HepG2 (cell line): ENCODE results near the gene PIP4K2B. TPM values are rescaled to one million over a fixed set of nuclear protein-coding genes. Genes with fewer than 3 reads are reported as not detected.
A peak's percentile ranks its signal among the peaks of the same experiment; 100 is the strongest.

Source experiments
- ARID4A ChIP-seq: sonication (generic); formaldehyde crosslinking; IDR thresholded peaks from 2 replicates; pipeline ENCODE4 v1.5.0; 2020; ENCODE audit warnings: mild to moderate bottlenecking, missing genetic modification reagents, borderline replicate concordance
- CENPX ChIP-seq: sonication (generic); formaldehyde crosslinking; IDR thresholded peaks from 2 replicates; pipeline ENCODE4 v1.9.0; 2021; ENCODE audit warnings: mild to moderate bottlenecking, missing genetic modification reagents, moderate library complexity
- HOMEZ ChIP-seq: IDR thresholded peaks from 2 replicates; pipeline ENCODE4 v1.6.1; 2016; ENCODE audit warnings: low read depth
- HOXA3 ChIP-seq: sonication (generic); formaldehyde crosslinking; IDR thresholded peaks from 2 replicates; pipeline ENCODE4 v1.5.0; 2020; ENCODE audit warnings: missing genetic modification reagents
- IKZF1 ChIP-seq: fragments of 450-650 bp; IDR thresholded peaks from 2 replicates; pipeline ENCODE4 v1.7.1; 2016
- KLF16 ChIP-seq, 2 experiments: sonication (generic) in 1 of 2; formaldehyde crosslinking in 1 of 2; IDR thresholded peaks; 2 replicates each; pipeline versions ENCODE4 v1.6.1 to v1.8.0; 2016 to 2023; ENCODE audit warnings: missing genetic modification reagents in 2 of 2, missing compliant biosample characterization in 1 of 2
- MED13 ChIP-seq: sonication (generic); formaldehyde crosslinking; IDR thresholded peaks from 2 replicates; pipeline ENCODE4 v1.5.0; 2020; ENCODE audit warnings: missing genetic modification reagents
- MTA1 ChIP-seq: sonication (generic); formaldehyde crosslinking; IDR thresholded peaks from 2 replicates; pipeline ENCODE4 v1.4.0; 2020; ENCODE audit warnings: missing genetic modification reagents, mild to moderate bottlenecking, borderline replicate concordance
- NCOA5 ChIP-seq: sonication (generic); formaldehyde crosslinking; IDR thresholded peaks from 2 replicates; pipeline ENCODE4 v1.4.0; 2020; ENCODE audit warnings: missing genetic modification reagents
- NFRKB ChIP-seq: fragments of 450-650 bp; IDR thresholded peaks from 2 replicates; pipeline ENCODE4 v1.6.1; 2017
- PAF1 ChIP-seq: IDR thresholded peaks from 2 replicates; pipeline ENCODE4 v1.6.1; 2016; ENCODE audit warnings: missing genetic modification reagents, missing compliant biosample characterization
- PHF21A ChIP-seq: sonication (generic); formaldehyde crosslinking; IDR thresholded peaks from 2 replicates; pipeline ENCODE4 v1.5.0; 2020; ENCODE audit warnings: mild to moderate bottlenecking, missing genetic modification reagents
- POGK ChIP-seq: sonication (generic); formaldehyde crosslinking; conservative IDR thresholded peaks from 2 replicates; pipeline ENCODE4 v1.8.0; 2022; ENCODE audit warnings: mild to moderate bottlenecking, moderate library complexity, missing genetic modification reagents
- RARA ChIP-seq: IDR thresholded peaks from 2 replicates; pipeline ENCODE4 v1.6.1; 2016; ENCODE audit warnings: missing genetic modification reagents, missing compliant biosample characterization
- ZBTB21 ChIP-seq: sonication (generic); formaldehyde crosslinking; IDR thresholded peaks from 2 replicates; pipeline ENCODE4 v1.4.0; 2020; ENCODE audit warnings: missing genetic modification reagents
- ZBTB4 ChIP-seq: sonication (generic); formaldehyde crosslinking; IDR thresholded peaks from 2 replicates; pipeline ENCODE4 v1.4.0; 2020; ENCODE audit warnings: missing genetic modification reagents, mild to moderate bottlenecking, borderline replicate concordance
- ZNF335 ChIP-seq: sonication (generic); formaldehyde crosslinking; IDR thresholded peaks from 2 replicates; pipeline ENCODE4 v1.4.0; 2020; ENCODE audit warnings: missing genetic modification reagents
- ZNF414 ChIP-seq: sonication (generic); formaldehyde crosslinking; IDR thresholded peaks from 2 replicates; pipeline ENCODE4 v1.5.0; 2020; ENCODE audit warnings: missing genetic modification reagents
- polyA plus RNA-seq, 8 experiments: library from polyadenylated mRNA; depleted of rRNA in 3 of 8; stranded (reverse) in 7 of 8; unstranded in 1 of 8; fragments of >200 nt; fragmentation: Illumina TruSeq in 4 of 8; extraction: Trizol in 4 of 8; gene quantifications; 2 replicates each; pipeline versions ENCODE4 v1.2.1 to v1.2.3, GENCODE V29; 2011 to 2016; ENCODE audit warnings: low read depth in 4 of 8, missing spikeins in 1 of 8, mixed read lengths in 1 of 8; ENCODE audit not compliant: insufficient read depth in 1 of 8
- total RNA-seq, 5 experiments: library from RNA; depleted of rRNA; stranded (reverse); fragments of >200 nt; fragmentation: Illumina TruSeq; extraction: Trizol; gene quantifications; 2 replicates each; pipeline ENCODE4 v1.2.3, GENCODE V29; 2016; ENCODE audit warnings: low read depth in 1 of 5

PIP4K2B gene
- total and polyA plus RNA-seq, 2 of the 13 experiments (the other 11 are each of a cell fraction or from before 2014, with no cell fraction given): 20.4 to 54.0 TPM

- TF ChIP-seq RARA: no peak
- no peak for TF ChIP-seq NFRKB
- peak; percentile 73; the same call in 1 of the 2 replicates for TF ChIP-seq HOXA3 (CRISPR knock-in tag)
- TF ChIP-seq ARID4A (CRISPR knock-in tag): peak; percentile 75
- TF ChIP-seq PAF1 (CRISPR knock-in tag): no peak
- no peak for TF ChIP-seq HOMEZ (CRISPR knock-in tag)
- no peak for TF ChIP-seq MED13 (CRISPR knock-in tag)
- no peak for TF ChIP-seq ZNF335
- TF ChIP-seq NCOA5: no peak
- no peak for TF ChIP-seq CENPX (CRISPR knock-in tag)
- no peak; the same call in 1 of the 2 replicates for TF ChIP-seq PHF21A (CRISPR knock-in tag)
- TF ChIP-seq IKZF1: no peak
- no peak; the same call in 1 of the 2 replicates for TF ChIP-seq MTA1 (CRISPR knock-in tag)
- TF ChIP-seq ZBTB4 (CRISPR knock-in tag): no peak; the same call in 1 of the 2 replicates
- TF ChIP-seq ZNF414 (CRISPR knock-in tag): no peak
- 0 out of 2 replicates have a peak, but pooled peaks have one; percentile 51 for TF ChIP-seq POGK (CRISPR knock-in tag)
- peak in 1 of 2 experiments; percentile 41; a peak in 1 of 4 replicates for TF ChIP-seq KLF16 (CRISPR knock-in tag; IDR thresholded peaks at IDR 0.05)
- no peak for TF ChIP-seq ZBTB21 (CRISPR knock-in tag)
Observed at GRCh38 chr17:38798614-38799500, 499 bp downstream of the PIP4K2B start (continued).
